ENCODE results near the gene ANO2. TPM values are rescaled to one million over a fixed set of nuclear protein-coding genes. Genes with fewer than 3 reads are reported as not detected.
A peak's percentile ranks its signal among the peaks of the same experiment; 100 is the strongest.

ANO2 gene
- total RNA-seq, 3 donors from 2014 or later (not counting 1 experiment from before 2014, with no cell fraction given), result not detected

- WGBS (ENCODE audit: insufficient coverage), result 64% methylated on average over 12 of the region's 14 CpGs
- no peaks in the 10 kb centered on the region for H3K4me1 Mint-ChIP-seq
- TF ChIP-seq CTCF (IDR thresholded peaks at IDR 0.05), result no peak
- no peak overlapping the region for H3K27ac Mint-ChIP-seq
- no peak for DNase-seq
- no peak overlapping the region for H3K27ac ChIP-seq (ENCODE audit: low read length)
- ATAC-seq, result peak in 1 of 3 donors; percentile 39
- no peaks in the 10 kb centered on the region for H3K36me3 Mint-ChIP-seq
- intact Hi-C loops (cut with micrococcal nuclease), result no loop called here
- H3K4me3 ChIP-seq (ENCODE audit: low read length), result no peak overlapping the region
- H3K4me3 Mint-ChIP-seq, result no peak overlapping the region
- no peaks in the 10 kb centered on the region for H3K36me3 ChIP-seq (ENCODE audit: control insufficient read depth, insufficient read depth, low read length)
- H3K9me3 Mint-ChIP-seq, result no peaks in the 10 kb centered on the region
- H3K9me3 ChIP-seq (ENCODE audit: control insufficient read depth, insufficient read depth, low read length), result no peaks in the 10 kb centered on the region
- no peaks in the 10 kb centered on the region for H3K4me1 ChIP-seq (ENCODE audit: control insufficient read depth, insufficient read depth, low read length)
- H3K27me3 Mint-ChIP-seq (ENCODE audit: low read depth in 2 of 2), result peaks cover 5% of the 10 kb centered on the region in 2 donors
- no peaks in the 10 kb centered on the region for H3K27me3 ChIP-seq (ENCODE audit: control insufficient read depth, insufficient read depth, low read length)
These were observed 21.9 kb downstream of the ANO2 start for GRCh38 chr12:5923043-5923605.

GRCh38 chr12:5921966-5922899 is 22.8 kb downstream of the ANO2 start:
- Histone ChIP-seq H3K4me3 (ENCODE audit: low read length) (no peak overlapping the region), H3K27ac (ENCODE audit: low read length) (no peak overlapping the region), H3K36me3 (ENCODE audit: control insufficient read depth, insufficient read depth, low read length) (no peaks in the 10 kb centered on the region), H3K27me3 (ENCODE audit: control insufficient read depth, insufficient read depth, low read length) (no peaks in the 10 kb centered on the region), H3K9me3 (ENCODE audit: control insufficient read depth, insufficient read depth, low read length) (no peaks in the 10 kb centered on the region), H3K4me1 (ENCODE audit: control insufficient read depth, insufficient read depth, low read length) (no peaks in the 10 kb centered on the region)
- WGBS (ENCODE audit: insufficient coverage), result 85% methylated on average over 14 of the region's 15 CpGs
- DNase-seq, result no peak
- Mint-ChIP-seq H3K27me3 (ENCODE audit: low read depth in 2 of 2) (peaks cover 0 to 5% of the 10 kb centered on the region in 2 donors), H3K4me3 (no peak overlapping the region), H3K4me1 (no peaks in the 10 kb centered on the region), H3K36me3 (no peaks in the 10 kb centered on the region), H3K27ac (no peak overlapping the region), H3K9me3 (no peaks in the 10 kb centered on the region)
- intact Hi-C loops (cut with micrococcal nuclease), result no loop called here
- no peak for TF ChIP-seq CTCF (IDR thresholded peaks at IDR 0.05)
- no peak for ATAC-seq

GRCh38 chr12:5921027-5921909 is 23.8 kb downstream of the ANO2 start:
- peaks cover 0 to 5% of the 10 kb centered on the region in 2 donors for H3K27me3 Mint-ChIP-seq (ENCODE audit: low read depth in 2 of 2)
- no peaks in the 10 kb centered on the region for H3K4me1 ChIP-seq (ENCODE audit: control insufficient read depth, insufficient read depth, low read length)
- H3K36me3 ChIP-seq (ENCODE audit: control insufficient read depth, insufficient read depth, low read length), result no peaks in the 10 kb centered on the region
- DNase-seq (no peak), ATAC-seq (no peak)
- no peak overlapping the region for H3K27ac Mint-ChIP-seq
- no peaks in the 10 kb centered on the region for H3K4me1 Mint-ChIP-seq
- H3K4me3 ChIP-seq (ENCODE audit: low read length), result no peak overlapping the region
- TF ChIP-seq CTCF (IDR thresholded peaks at IDR 0.05), result no peak
- H3K27ac ChIP-seq (ENCODE audit: low read length), result no peak overlapping the region
- H3K9me3 ChIP-seq (ENCODE audit: control insufficient read depth, insufficient read depth, low read length), result no peaks in the 10 kb centered on the region
- H3K4me3 Mint-ChIP-seq, result no peak overlapping the region
- 94% methylated on average over 25 of the region's 25 CpGs for WGBS (ENCODE audit: insufficient coverage)
- H3K9me3 Mint-ChIP-seq, result no peaks in the 10 kb centered on the region
- no peaks in the 10 kb centered on the region for H3K36me3 Mint-ChIP-seq
- H3K27me3 ChIP-seq (ENCODE audit: control insufficient read depth, insufficient read depth, low read length), result no peaks in the 10 kb centered on the region
- intact Hi-C loops (cut with micrococcal nuclease), result no loop called here
